ENCODE results near the gene GPRC5D.

GPRC5D gene

DNA sequence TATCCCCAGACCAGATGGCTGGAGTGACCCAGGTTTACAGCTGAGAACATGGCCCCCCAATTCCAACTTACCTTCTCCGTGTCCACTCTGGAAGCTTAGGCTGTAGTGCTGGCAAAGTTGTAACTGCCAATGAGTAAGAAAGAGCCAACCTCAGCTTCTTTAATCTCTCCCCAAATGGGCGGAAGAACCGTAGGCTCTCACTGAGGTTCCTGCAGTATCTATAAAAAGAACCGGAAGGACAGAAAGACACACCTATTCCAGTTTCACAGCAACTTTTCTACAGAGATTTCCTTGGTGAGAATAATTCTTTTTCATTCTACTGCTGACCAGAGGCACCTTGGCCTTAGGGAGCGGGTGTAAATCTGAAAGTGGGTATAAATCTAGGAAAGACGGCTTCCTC lies at the start of gene GPRC5D:
TSS of gene GPRC5D (minus strand) at position 135 of the 400 bp plus-strand sequence. CDS start 1,786 bp downstream, outside the sequence.
- Histone ChIP-seq H3K27ac (ENCODE audit: low read depth, low read length) (no peak within 1 kb of the TSS), H3K9ac (ENCODE audit: low read depth in 1 of 2, low read length in 2 of 2) (no peak within 1 kb of the TSS), H3K27me3 (ENCODE audit: control insufficient read depth in 1 of 2, insufficient read depth in 2 of 2, low read length in 2 of 2) (no peaks in the 10 kb centered on the region), H3K4me3 (ENCODE audit: low read depth in 1 of 2, low read length in 2 of 2) (no peak within 1 kb of the TSS), H3K4me1 (ENCODE audit: control insufficient read depth in 1 of 2, insufficient read depth in 2 of 2, low read length in 2 of 2) (peaks cover 13 to 17% of the 10 kb centered on the region in 2 donors), H3K9me3 (ENCODE audit: control insufficient read depth in 1 of 2, low read length in 2 of 2) (no peaks in the 10 kb centered on the region), H3K36me3 (ENCODE audit: control insufficient read depth in 1 of 2, insufficient read depth in 2 of 2, low read length in 2 of 2) (peaks cover 0 to 5% of the 10 kb centered on the region in 2 donors)

DNA sequence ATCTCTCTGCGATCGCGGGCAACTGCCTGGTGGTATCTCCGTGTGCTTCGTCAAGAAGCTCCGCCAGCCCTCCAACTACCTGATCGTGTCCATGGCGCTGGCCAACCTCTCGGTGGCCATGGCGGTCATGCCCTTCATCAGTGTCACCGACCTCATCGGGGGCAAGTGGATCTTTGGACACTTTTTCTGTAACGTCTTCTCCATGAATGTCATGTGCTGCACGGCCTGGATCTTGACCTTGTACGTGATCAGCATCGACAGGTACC lies 49.7 kb upstream of the GPRC5D start:
- Histone ChIP-seq H3K27me3 (ENCODE audit: control insufficient read depth in 1 of 2, insufficient read depth in 2 of 2, low read length in 2 of 2) (no peaks in the 10 kb centered on the region), H3K9ac (ENCODE audit: low read depth in 1 of 2, low read length in 2 of 2) (peak overlapping the region; percentile 25 to 35), H3K27ac (ENCODE audit: low read depth, low read length) (peak overlapping the region; percentile 15), H3K4me1 (ENCODE audit: control insufficient read depth in 1 of 2, insufficient read depth in 2 of 2, low read length in 2 of 2) (peaks cover 34 to 36% of the 10 kb centered on the region in 2 donors), H3K4me3 (ENCODE audit: low read depth in 1 of 2, low read length in 2 of 2) (peak overlapping the region; percentile 67 to 74), H3K36me3 (ENCODE audit: control insufficient read depth in 1 of 2, insufficient read depth in 2 of 2, low read length in 2 of 2) (no peaks in the 10 kb centered on the region), H3K9me3 (ENCODE audit: control insufficient read depth in 1 of 2, low read length in 2 of 2) (no peaks in the 10 kb centered on the region)

DNA sequence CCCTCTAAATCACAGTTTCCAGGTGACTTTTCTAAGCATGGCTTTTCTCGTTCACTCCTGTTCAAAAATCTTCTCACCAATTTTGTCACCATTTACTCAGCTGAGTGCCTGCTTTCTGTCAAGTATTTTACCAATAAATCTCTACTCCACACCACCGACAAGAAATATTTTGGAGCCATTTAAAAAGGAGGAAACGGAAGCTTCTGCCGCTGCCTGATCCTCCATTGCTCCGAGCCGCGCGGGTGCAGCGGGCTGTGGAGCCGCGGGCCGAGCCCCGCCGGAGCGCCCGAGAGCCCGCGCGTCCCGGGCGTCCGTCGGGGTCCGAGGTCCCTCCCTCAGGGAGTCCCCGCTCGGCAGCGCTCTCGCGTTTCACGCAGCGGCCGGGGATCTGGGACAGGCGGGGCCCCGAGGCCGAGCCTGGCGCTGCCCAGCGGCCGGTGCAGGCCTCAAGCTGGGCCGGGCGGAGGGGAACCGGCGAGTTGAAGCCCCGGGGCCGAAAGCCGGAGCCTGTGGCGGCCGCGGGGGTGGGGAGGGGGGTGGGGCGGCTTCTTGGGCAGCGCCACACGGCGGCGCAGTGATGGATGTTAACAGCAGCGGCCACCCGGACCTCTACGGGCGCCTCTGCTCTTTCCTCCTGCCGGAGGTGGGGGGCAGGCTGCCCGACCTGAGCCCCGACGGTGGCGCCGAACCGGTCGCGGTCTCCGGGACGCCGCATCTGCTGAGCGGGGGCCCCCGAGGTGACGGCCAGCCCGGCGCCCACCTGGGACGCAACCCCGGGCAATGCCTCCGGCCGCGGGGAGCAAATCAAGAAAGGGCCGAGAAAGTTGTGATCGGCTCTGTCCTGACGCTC lies 49.2 kb upstream of the GPRC5D start:
- no peaks in the 10 kb centered on the region for H3K36me3 ChIP-seq (ENCODE audit: control insufficient read depth in 1 of 2, insufficient read depth in 2 of 2, low read length in 2 of 2)
- peak overlapping the region; percentile 78 for H3K27ac ChIP-seq (ENCODE audit: low read depth, low read length)
- no peaks in the 10 kb centered on the region for H3K27me3 ChIP-seq (ENCODE audit: control insufficient read depth in 1 of 2, insufficient read depth in 2 of 2, low read length in 2 of 2)
- H3K9me3 ChIP-seq (ENCODE audit: control insufficient read depth in 1 of 2, low read length in 2 of 2): no peaks in the 10 kb centered on the region
- peak overlapping the region; percentile 69 to 80 for H3K9ac ChIP-seq (ENCODE audit: low read depth in 1 of 2, low read length in 2 of 2)
- peak overlapping the region; percentile 67 to 74 for H3K4me3 ChIP-seq (ENCODE audit: low read depth in 1 of 2, low read length in 2 of 2)
- H3K4me1 ChIP-seq (ENCODE audit: control insufficient read depth in 1 of 2, insufficient read depth in 2 of 2, low read length in 2 of 2): peaks cover 39 to 41% of the 10 kb centered on the region in 2 donors

DNA sequence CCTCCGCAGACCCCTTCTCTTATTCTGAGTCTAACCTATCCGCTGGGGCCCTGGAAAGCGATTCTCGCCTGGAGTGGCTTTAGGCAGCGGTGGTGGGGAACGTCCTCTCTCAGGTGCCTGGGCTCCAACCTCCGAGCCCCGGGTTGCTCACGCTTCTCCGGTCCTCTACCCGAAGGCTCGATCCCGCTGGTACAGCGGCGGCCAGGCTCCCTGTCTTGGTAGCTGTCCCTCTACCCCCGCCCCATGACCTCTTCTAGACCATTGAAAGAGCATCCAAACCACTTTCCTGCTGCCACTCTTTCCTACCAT lies 48.6 kb upstream of the GPRC5D start:
- Histone ChIP-seq H3K9me3 (ENCODE audit: control insufficient read depth in 1 of 2, low read length in 2 of 2) (no peaks in the 10 kb centered on the region), H3K27me3 (ENCODE audit: control insufficient read depth in 1 of 2, insufficient read depth in 2 of 2, low read length in 2 of 2) (no peaks in the 10 kb centered on the region), H3K27ac (ENCODE audit: low read depth, low read length) (peak overlapping the region; percentile 78), H3K4me3 (ENCODE audit: low read depth in 1 of 2, low read length in 2 of 2) (peak overlapping the region; percentile 67 to 74), H3K4me1 (ENCODE audit: control insufficient read depth in 1 of 2, insufficient read depth in 2 of 2, low read length in 2 of 2) (peaks cover 43 to 45% of the 10 kb centered on the region in 2 donors), H3K9ac (ENCODE audit: low read depth in 1 of 2, low read length in 2 of 2) (peak overlapping the region; percentile 69 to 80), H3K36me3 (ENCODE audit: control insufficient read depth in 1 of 2, insufficient read depth in 2 of 2, low read length in 2 of 2) (peaks cover 0 to 3% of the 10 kb centered on the region in 2 donors)

DNA sequence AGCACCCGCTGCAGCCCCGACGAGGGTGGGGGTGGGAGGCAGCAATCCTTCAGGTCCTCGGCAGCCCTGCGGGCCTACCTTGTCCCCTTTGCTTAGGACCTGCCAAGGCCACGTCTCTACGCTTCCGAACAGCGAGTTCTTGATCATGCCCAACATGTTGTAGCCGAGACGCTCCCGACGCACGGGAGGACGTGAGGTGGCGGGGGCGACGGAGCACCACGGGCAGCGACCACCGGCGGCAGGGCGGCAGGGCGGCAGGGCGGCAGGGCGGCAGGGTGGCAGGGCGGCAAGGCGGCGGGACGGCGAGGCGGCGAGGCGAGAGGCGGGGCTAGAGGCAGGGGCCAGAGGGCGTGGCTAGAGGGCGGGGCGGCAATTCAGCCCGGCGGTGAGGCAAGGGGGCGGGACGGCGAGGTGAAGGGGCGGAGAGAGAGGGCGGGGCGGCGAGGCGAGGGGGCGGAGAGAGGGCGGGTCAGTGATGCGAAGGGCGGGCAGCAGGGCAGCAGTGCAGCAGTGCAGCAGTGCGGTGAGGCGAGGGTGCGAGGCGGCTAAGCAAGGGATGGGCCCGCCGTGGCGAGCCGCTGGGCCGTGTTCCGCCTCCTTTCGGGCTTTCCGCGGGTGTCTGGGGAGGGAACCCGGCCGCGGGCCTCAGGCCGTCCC lies 48.1 kb upstream of the GPRC5D start, which contains the start of gene HEBP1:
TSS of gene HEBP1 (minus strand) at position 307 of the 657 bp plus-strand sequence. CDS start at position 156, 151 bp downstream.
- H3K9me3 ChIP-seq (ENCODE audit: control insufficient read depth in 1 of 2, low read length in 2 of 2): no peaks in the 10 kb centered on the region
- peak within 1 kb of the TSS; percentile 78 for H3K27ac ChIP-seq (ENCODE audit: low read depth, low read length)
- no peaks in the 10 kb centered on the region for H3K27me3 ChIP-seq (ENCODE audit: control insufficient read depth in 1 of 2, insufficient read depth in 2 of 2, low read length in 2 of 2)
- peaks cover 44 to 50% of the 10 kb centered on the region in 2 donors for H3K4me1 ChIP-seq (ENCODE audit: control insufficient read depth in 1 of 2, insufficient read depth in 2 of 2, low read length in 2 of 2)
- peak within 1 kb of the TSS; percentile 92 to 96 for H3K9ac ChIP-seq (ENCODE audit: low read depth in 1 of 2, low read length in 2 of 2)
- H3K36me3 ChIP-seq (ENCODE audit: control insufficient read depth in 1 of 2, insufficient read depth in 2 of 2, low read length in 2 of 2): peaks cover 0 to 3% of the 10 kb centered on the region in 2 donors
- peak within 1 kb of the TSS; percentile 87 to 97 for H3K4me3 ChIP-seq (ENCODE audit: low read depth in 1 of 2, low read length in 2 of 2)

DNA sequence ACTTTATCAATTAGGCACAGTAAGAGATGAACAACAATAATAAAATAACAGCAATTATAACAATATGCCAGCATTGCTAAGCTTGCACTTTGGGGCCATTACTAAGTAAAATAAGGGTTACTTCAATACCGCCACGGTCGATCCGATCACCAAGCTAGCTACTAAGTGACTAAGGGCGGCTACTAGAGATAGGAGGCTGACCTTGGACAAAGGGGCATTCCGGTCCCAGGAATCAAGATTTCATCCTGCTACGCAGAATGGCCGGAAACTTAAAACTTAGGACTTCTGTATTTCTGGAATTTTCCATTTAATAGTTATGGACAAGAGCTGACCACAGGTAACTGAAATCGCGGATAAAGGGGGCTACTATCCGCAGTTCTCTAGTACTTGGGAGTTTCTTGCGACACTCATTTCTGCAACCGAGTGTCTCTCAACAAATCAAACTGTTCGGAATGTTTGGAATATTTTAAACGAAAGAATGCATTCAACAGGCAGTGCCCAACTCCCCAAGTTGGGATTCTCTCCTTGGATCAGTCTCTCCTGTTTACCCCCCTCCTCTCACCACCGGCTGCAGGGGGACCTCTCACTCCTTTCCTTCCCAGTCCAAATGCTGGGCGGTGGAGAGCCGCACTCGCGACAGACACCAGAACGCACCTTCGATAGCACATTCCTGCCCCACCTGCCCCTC lies 47.4 kb upstream of the GPRC5D start:
- Histone ChIP-seq H3K9me3 (ENCODE audit: control insufficient read depth in 1 of 2, low read length in 2 of 2) (no peaks in the 10 kb centered on the region), H3K4me1 (ENCODE audit: control insufficient read depth in 1 of 2, insufficient read depth in 2 of 2, low read length in 2 of 2) (peaks cover 51 to 57% of the 10 kb centered on the region in 2 donors), H3K4me3 (ENCODE audit: low read depth in 1 of 2, low read length in 2 of 2) (peak overlapping the region; percentile 87 to 97), H3K36me3 (ENCODE audit: control insufficient read depth in 1 of 2, insufficient read depth in 2 of 2, low read length in 2 of 2) (peaks cover 0 to 3% of the 10 kb centered on the region in 2 donors), H3K27ac (ENCODE audit: low read depth, low read length) (peak overlapping the region; percentile 65), H3K27me3 (ENCODE audit: control insufficient read depth in 1 of 2, insufficient read depth in 2 of 2, low read length in 2 of 2) (no peaks in the 10 kb centered on the region), H3K9ac (ENCODE audit: low read depth in 1 of 2, low read length in 2 of 2) (peak overlapping the region; percentile 92 to 96)

DNA sequence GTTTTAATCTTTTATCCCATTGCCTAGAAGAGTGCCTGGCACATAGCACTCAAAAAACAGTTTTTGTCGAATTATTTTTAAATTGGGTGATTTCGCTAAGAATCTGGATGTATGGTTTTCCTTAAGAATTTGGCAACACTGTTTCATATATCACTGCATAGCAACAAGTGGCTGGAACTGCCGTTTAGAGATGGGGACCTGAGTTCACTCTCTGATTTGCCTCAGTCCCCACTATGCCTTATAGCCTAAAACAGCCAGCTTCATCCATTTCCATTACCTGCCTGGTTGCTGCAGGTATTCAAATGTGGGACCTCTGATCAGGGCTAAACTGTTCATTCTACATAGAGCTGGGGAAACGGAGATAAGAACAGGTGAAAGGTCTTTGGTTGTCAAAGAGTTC lies 46.3 kb upstream of the GPRC5D start:
- Histone ChIP-seq H3K36me3 (ENCODE audit: control insufficient read depth in 1 of 2, insufficient read depth in 2 of 2, low read length in 2 of 2) (peaks cover 0 to 3% of the 10 kb centered on the region in 2 donors), H3K27ac (ENCODE audit: low read depth, low read length) (no peak overlapping the region), H3K27me3 (ENCODE audit: control insufficient read depth in 1 of 2, insufficient read depth in 2 of 2, low read length in 2 of 2) (no peaks in the 10 kb centered on the region), H3K9me3 (ENCODE audit: control insufficient read depth in 1 of 2, low read length in 2 of 2) (no peaks in the 10 kb centered on the region), H3K9ac (ENCODE audit: low read depth in 1 of 2, low read length in 2 of 2) (peak overlapping the region in 1 of 2 donors; percentile 92), H3K4me1 (ENCODE audit: control insufficient read depth in 1 of 2, insufficient read depth in 2 of 2, low read length in 2 of 2) (peaks cover 62 to 66% of the 10 kb centered on the region in 2 donors), H3K4me3 (ENCODE audit: low read depth in 1 of 2, low read length in 2 of 2) (peak overlapping the region; percentile 87 to 97)

DNA sequence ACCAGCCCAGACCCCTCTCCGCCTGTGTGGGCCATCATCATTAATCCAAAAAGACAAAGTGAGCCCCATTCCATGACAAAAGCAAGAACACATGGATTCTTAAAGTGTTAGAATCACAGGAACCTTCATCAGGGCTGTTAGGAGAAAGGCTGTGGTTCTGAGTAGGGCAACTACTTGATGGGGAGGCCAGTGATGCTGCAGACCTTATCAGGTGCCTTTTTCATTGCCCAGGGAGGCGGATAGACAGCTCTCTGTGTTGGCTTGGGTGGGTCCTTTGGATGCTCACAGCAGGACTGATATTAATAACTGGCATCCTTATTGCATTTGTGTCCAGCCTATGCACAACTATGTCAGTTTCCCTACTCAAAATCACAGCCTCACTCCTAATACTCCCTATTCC lies 45.8 kb upstream of the GPRC5D start:
- Histone ChIP-seq H3K9me3 (ENCODE audit: control insufficient read depth in 1 of 2, low read length in 2 of 2) (no peaks in the 10 kb centered on the region), H3K4me3 (ENCODE audit: low read depth in 1 of 2, low read length in 2 of 2) (peak overlapping the region; percentile 87 to 97), H3K27me3 (ENCODE audit: control insufficient read depth in 1 of 2, insufficient read depth in 2 of 2, low read length in 2 of 2) (no peaks in the 10 kb centered on the region), H3K4me1 (ENCODE audit: control insufficient read depth in 1 of 2, insufficient read depth in 2 of 2, low read length in 2 of 2) (peaks cover 65 to 69% of the 10 kb centered on the region in 2 donors), H3K9ac (ENCODE audit: low read depth in 1 of 2, low read length in 2 of 2) (no peak overlapping the region), H3K27ac (ENCODE audit: low read depth, low read length) (no peak overlapping the region), H3K36me3 (ENCODE audit: control insufficient read depth in 1 of 2, insufficient read depth in 2 of 2, low read length in 2 of 2) (peaks cover 0 to 3% of the 10 kb centered on the region in 2 donors)

DNA sequence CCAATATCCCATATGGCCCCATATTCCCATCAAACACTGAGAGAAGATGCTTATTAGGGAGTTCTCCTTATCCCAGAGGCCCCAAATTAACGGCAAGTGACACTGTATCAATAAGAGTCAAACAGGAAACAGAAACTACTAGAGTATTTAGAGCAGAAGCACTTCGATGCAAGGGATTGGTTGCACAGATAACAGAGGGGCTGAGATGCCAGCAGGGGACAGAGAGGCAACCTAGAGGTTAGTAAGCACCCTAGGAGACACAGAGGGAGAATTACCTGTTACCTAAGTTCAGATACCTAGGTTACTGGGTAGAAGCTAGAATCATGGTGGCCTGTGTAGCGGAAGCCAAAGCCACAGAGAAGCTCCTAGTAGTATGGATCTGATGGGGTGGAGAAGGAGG lies 45.2 kb upstream of the GPRC5D start:
- Histone ChIP-seq H3K9me3 (ENCODE audit: control insufficient read depth in 1 of 2, low read length in 2 of 2) (no peaks in the 10 kb centered on the region), H3K36me3 (ENCODE audit: control insufficient read depth in 1 of 2, insufficient read depth in 2 of 2, low read length in 2 of 2) (peaks cover 0 to 3% of the 10 kb centered on the region in 2 donors), H3K27me3 (ENCODE audit: control insufficient read depth in 1 of 2, insufficient read depth in 2 of 2, low read length in 2 of 2) (no peaks in the 10 kb centered on the region), H3K4me1 (ENCODE audit: control insufficient read depth in 1 of 2, insufficient read depth in 2 of 2, low read length in 2 of 2) (peaks cover 65 to 74% of the 10 kb centered on the region in 2 donors), H3K4me3 (ENCODE audit: low read depth in 1 of 2, low read length in 2 of 2) (peak overlapping the region; percentile 87 to 97), H3K27ac (ENCODE audit: low read depth, low read length) (no peak overlapping the region), H3K9ac (ENCODE audit: low read depth in 1 of 2, low read length in 2 of 2) (no peak overlapping the region)

DNA sequence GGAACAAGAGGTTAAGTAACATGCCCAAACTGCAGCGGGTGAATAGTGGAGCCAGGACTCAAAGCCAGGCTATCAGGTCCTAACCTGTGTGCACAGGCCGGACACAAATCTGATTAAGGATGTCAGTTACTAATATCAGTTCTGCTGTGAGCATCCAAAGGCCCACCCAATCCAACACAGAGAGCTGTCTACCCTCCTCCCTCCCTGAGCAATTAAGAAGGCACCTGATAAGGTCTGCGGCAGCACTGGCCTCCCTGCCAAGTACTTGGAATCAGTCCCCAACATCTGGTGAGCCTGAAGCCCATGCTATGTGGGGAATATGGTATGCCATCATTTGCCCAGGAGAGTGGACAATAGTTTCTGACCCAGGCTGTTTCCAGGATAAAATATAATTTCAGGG lies 44.2 kb upstream of the GPRC5D start:
- no peak overlapping the region for H3K9ac ChIP-seq (ENCODE audit: low read depth in 1 of 2, low read length in 2 of 2)
- peak overlapping the region; percentile 19 to 33 for H3K4me3 ChIP-seq (ENCODE audit: low read depth in 1 of 2, low read length in 2 of 2)
- H3K4me1 ChIP-seq (ENCODE audit: control insufficient read depth in 1 of 2, insufficient read depth in 2 of 2, low read length in 2 of 2): peaks cover 66 to 75% of the 10 kb centered on the region in 2 donors
- no peaks in the 10 kb centered on the region for H3K27me3 ChIP-seq (ENCODE audit: control insufficient read depth in 1 of 2, insufficient read depth in 2 of 2, low read length in 2 of 2)
- H3K9me3 ChIP-seq (ENCODE audit: control insufficient read depth in 1 of 2, low read length in 2 of 2): no peaks in the 10 kb centered on the region
- no peak overlapping the region for H3K27ac ChIP-seq (ENCODE audit: low read depth, low read length)
- peaks cover 0 to 3% of the 10 kb centered on the region in 2 donors for H3K36me3 ChIP-seq (ENCODE audit: control insufficient read depth in 1 of 2, insufficient read depth in 2 of 2, low read length in 2 of 2)
